Measurements from ENCODE around the gene CHAMP1.

DNA sequence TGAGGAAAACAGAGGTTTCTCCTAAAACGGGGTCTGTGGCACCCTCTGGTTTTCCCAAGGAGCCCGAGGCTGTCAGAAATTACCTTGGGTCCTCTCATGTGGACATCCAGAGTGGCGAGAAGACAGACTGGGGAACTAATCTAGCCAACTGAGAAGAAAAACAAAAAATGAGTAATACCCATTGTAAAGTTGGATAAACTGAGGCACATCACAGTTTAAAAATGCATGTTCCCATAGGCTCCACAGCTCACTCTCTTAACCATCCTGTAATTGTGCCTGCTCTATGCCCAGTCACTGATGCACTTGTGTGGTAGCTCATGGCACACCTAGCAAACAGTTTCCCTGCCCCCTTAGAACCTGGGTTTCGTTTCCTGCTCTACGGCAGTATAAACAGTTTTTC lies 48.1 kb upstream of the CHAMP1 start:
- TF ChIP-seq EZH2phosphoT487 (IDR thresholded peaks at IDR 0.05; ENCODE audit: borderline replicate concordance, low read depth) = no peak
- no peak for TF ChIP-seq EP300 (IDR thresholded peaks at IDR 0.05; ENCODE audit: borderline replicate concordance in 1 of 2, low read depth in 1 of 2, low read length in 1 of 2)
- TF ChIP-seq, protein P1, sequence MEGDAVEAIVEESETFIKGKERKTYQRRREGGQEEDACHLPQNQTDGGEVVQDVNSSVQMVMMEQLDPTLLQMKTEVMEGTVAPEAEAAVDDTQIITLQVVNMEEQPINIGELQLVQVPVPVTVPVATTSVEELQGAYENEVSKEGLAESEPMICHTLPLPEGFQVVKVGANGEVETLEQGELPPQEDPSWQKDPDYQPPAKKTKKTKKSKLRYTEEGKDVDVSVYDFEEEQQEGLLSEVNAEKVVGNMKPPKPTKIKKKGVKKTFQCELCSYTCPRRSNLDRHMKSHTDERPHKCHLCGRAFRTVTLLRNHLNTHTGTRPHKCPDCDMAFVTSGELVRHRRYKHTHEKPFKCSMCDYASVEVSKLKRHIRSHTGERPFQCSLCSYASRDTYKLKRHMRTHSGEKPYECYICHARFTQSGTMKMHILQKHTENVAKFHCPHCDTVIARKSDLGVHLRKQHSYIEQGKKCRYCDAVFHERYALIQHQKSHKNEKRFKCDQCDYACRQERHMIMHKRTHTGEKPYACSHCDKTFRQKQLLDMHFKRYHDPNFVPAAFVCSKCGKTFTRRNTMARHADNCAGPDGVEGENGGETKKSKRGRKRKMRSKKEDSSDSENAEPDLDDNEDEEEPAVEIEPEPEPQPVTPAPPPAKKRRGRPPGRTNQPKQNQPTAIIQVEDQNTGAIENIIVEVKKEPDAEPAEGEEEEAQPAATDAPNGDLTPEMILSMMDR (IDR thresholded peaks at IDR 0.05) = no peak
- TF ChIP-seq TAF1 (IDR thresholded peaks at IDR 0.05; ENCODE audit: borderline replicate concordance, low read depth, low read length) = no peak
- TF ChIP-seq RCOR1 (IDR thresholded peaks at IDR 0.05; ENCODE audit: low read length) = no peak
- TF ChIP-seq POLR2AphosphoS5 (IDR thresholded peaks at IDR 0.05; ENCODE audit: low read depth, low read length) = no peak
